A549 (cell line): ENCODE measurements around the gene CCL2. TPM values are rescaled to one million over a fixed set of nuclear protein-coding genes. Genes with fewer than 3 reads are reported as not detected.

Experiments used
- ATAC-seq, 2 experiments: fragments of 200-7000 bp in 1 of 2; fragments of >200 bp in 1 of 2; cut with Nextera tagmentation in 1 of 2; cut with Tn5 transposase in 1 of 2; 3 replicates each; pipeline versions ENCODE4 v1.8.0 to v1.9.1; 2018 to 2020; ENCODE audit warnings: mild to moderate bottlenecking in 1 of 2, moderate library complexity in 1 of 2
- CTCF ChIA-PET: fragments of 300-600 bp; sonication (Branson Sonifier 250); formaldehyde crosslinking; extraction: SDS; loops from one replicate; lab custom pipeline; 2021; ENCODE audit warnings: antibody characterized with exemption, inconsistent platforms; lab: Yijun Ruan, JAX
- POLR2A ChIA-PET: fragments of 350-600 bp; formaldehyde crosslinking; extraction: SDS; loops from one replicate; lab custom pipeline; 2021; ENCODE audit warnings: antibody characterized with exemption, inconsistent platforms; lab: Yijun Ruan, JAX
- DNase-seq, 2 experiments: peaks; one replicate each; pipeline versions ENCODE4 v3.0.0 to v3.0.0-alpha.2; 2011 to 2016; ENCODE audit warnings: low read depth in 1 of 2, low spot score in 1 of 2
- FAIRE-seq: peaks from 2 replicates; lab custom pipeline; 2011; peaks lifted over from hg19 to GRCh38; lab: Jason Lieb, UNC
- H3K27ac ChIP-seq, 2 experiments: fragments of >200 bp; sonication (Bioruptor Twin); formaldehyde crosslinking; 3 replicates each; pipeline ENCODE4 v1.5.1; 2016 to 2017
- H3K4me1 ChIP-seq: fragments of >200 bp; sonication (Bioruptor Twin); formaldehyde crosslinking; 3 replicates; pipeline ENCODE4 v1.6.1; 2016
- H3K4me2 ChIP-seq: fragments of >200 bp; sonication (Bioruptor Twin); formaldehyde crosslinking; 3 replicates; pipeline ENCODE4 v1.6.1; 2016
- H3K4me3 ChIP-seq: fragments of >200 bp; sonication (Bioruptor Twin); formaldehyde crosslinking; 3 replicates; pipeline ENCODE4 v1.5.1; 2016
- H3K9me3 ChIP-seq: fragments of >200 bp; sonication (Bioruptor Twin); formaldehyde crosslinking; 3 replicates; pipeline ENCODE4 v1.6.1; 2016
- CBX8 ChIP-seq: fragments of 200-600 bp; sonication (generic); IDR thresholded peaks from 2 replicates; pipeline ENCODE4 v1.6.1; 2016
- CHD4 ChIP-seq: fragments of 200-600 bp; sonication (generic); IDR thresholded peaks from 2 replicates; pipeline ENCODE4 v1.6.1; 2016; ENCODE audit warnings: antibody characterized with exemption, mild to moderate bottlenecking, borderline replicate concordance
- EHMT2 ChIP-seq: fragments of 200-600 bp; sonication (generic); IDR thresholded peaks from 2 replicates; pipeline ENCODE4 v1.6.1; 2016; ENCODE audit warnings: antibody characterized with exemption, low read depth, mild to moderate bottlenecking, moderate library complexity
- EP300 ChIP-seq, 2 experiments: fragments of >200 bp; sonication (Bioruptor Twin); formaldehyde crosslinking; IDR thresholded peaks; 2 replicates in 1 of 2; 3 replicates in 1 of 2; pipeline ENCODE4 v1.6.1; 2016 to 2017
- ESRRA ChIP-seq: fragments of 150-350 bp; IDR thresholded peaks from 2 replicates; pipeline ENCODE4 v1.6.1; 2014; ENCODE audit warnings: mild to moderate bottlenecking, low read length, borderline replicate concordance
- FOSL2 ChIP-seq, 2 experiments: fragments of 450-650 bp in 1 of 2; fragments of >200 bp in 1 of 2; sonication (Bioruptor Twin) in 1 of 2; formaldehyde crosslinking; IDR thresholded peaks; 2 replicates each; pipeline versions ENCODE4 v1.5.0 to v1.6.1; 2016 to 2020; ENCODE audit warnings: mild to moderate bottlenecking in 1 of 2, moderate library complexity in 1 of 2
- FOXS1 ChIP-seq: fragments of 250-450 bp; sonication (Bioruptor Pico); IDR thresholded peaks from 2 replicates; pipeline ENCODE4 v1.5.0; 2020; ENCODE audit warnings: mild to moderate bottlenecking, moderate library complexity
- HDAC2 ChIP-seq: fragments of 200-600 bp; sonication (generic); IDR thresholded peaks from 2 replicates; pipeline ENCODE4 v1.6.1; 2016
- HOXB13 ChIP-seq: fragments of 250-450 bp; sonication (Bioruptor Pico); IDR thresholded peaks from 2 replicates; pipeline ENCODE4 v1.5.0; 2020; ENCODE audit warnings: low read depth, mild to moderate bottlenecking, moderate library complexity
- JUNB ChIP-seq: fragments of >200 bp; sonication (Bioruptor Twin); formaldehyde crosslinking; IDR thresholded peaks from 2 replicates; pipeline ENCODE4 v1.6.1; 2016
- KDM1A ChIP-seq: fragments of 200-600 bp; sonication (generic); IDR thresholded peaks from 2 replicates; pipeline ENCODE4 v1.6.1; 2016; ENCODE audit warnings: low read depth, mild to moderate bottlenecking
- MYC ChIP-seq: IDR thresholded peaks from 2 replicates; pipeline ENCODE4 v1.6.1; 2012; ENCODE audit warnings: mild to moderate bottlenecking, inconsistent platforms, low read length, improper control_type of control experiment, borderline replicate concordance
- NPAS2 ChIP-seq: fragments of 250-450 bp; sonication (Bioruptor Pico); IDR thresholded peaks from 2 replicates; pipeline ENCODE4 v1.8.0; 2022; ENCODE audit warnings: mild to moderate bottlenecking, moderate library complexity, borderline replicate concordance
- NR3C1 ChIP-seq: fragments of >200 bp; sonication (Bioruptor Twin); formaldehyde crosslinking; IDR thresholded peaks from 3 replicates; pipeline ENCODE4 v1.6.1; 2017
- PBX3 ChIP-seq: IDR thresholded peaks from 2 replicates; pipeline ENCODE4 v1.6.1; 2012
- PHF8 ChIP-seq: fragments of 200-600 bp; sonication (generic); IDR thresholded peaks from 2 replicates; pipeline ENCODE4 v1.6.1; 2016; ENCODE audit warnings: low read depth, mild to moderate bottlenecking, antibody characterized with exemption, moderate library complexity, borderline replicate concordance
- RAD21 ChIP-seq, 2 experiments: fragments of >200 bp in 1 of 2; sonication (Bioruptor Twin) in 1 of 2; formaldehyde crosslinking in 1 of 2; IDR thresholded peaks in 1 of 2; conservative IDR thresholded peaks in 1 of 2; 2 replicates in 1 of 2; 3 replicates in 1 of 2; pipeline ENCODE4 v1.6.1; 2012 to 2018; ENCODE audit warnings: inconsistent platforms in 1 of 2
- RCOR1 ChIP-seq: fragments of 150-350 bp; IDR thresholded peaks from 2 replicates; pipeline ENCODE4 v1.6.1; 2014; ENCODE audit warnings: antibody characterized with exemption, low read length, low read depth
- RNF2 ChIP-seq: fragments of 200-600 bp; sonication (generic); IDR thresholded peaks from 2 replicates; pipeline ENCODE4 v1.6.1; 2016; ENCODE audit warnings: low read depth, mild to moderate bottlenecking, antibody characterized with exemption, moderate library complexity, borderline replicate concordance
- WGBS: methylation state at CpG from one replicate; pipeline ENCODE4 v1.1.6; 2017; ENCODE audit errors: missing lambda C conversion rate; 5-methylcytosine and 5-hydroxymethylcytosine counted together
- polyA plus RNA-seq, 4 experiments: library from polyadenylated mRNA; depleted of rRNA in 3 of 4; stranded (reverse); fragments of >200 nt; fragmentation: RNase III in 1 of 4; extraction: RNeasy Plus Mini Kit Qiagen cat#74134 plus additional on column Dnase treatment in 1 of 4; gene quantifications; 2 replicates in 3 of 4; 3 replicates in 1 of 4; pipeline ENCODE4 v1.2.3, GENCODE V29; 2011 to 2017
- TF ChIP-seq, protein P1 (sequence below): fragments of 250-450 bp; sonication (Bioruptor Pico); IDR thresholded peaks from 2 replicates; pipeline ENCODE4 v1.5.0; 2020; ENCODE audit warnings: low read depth, mild to moderate bottlenecking, moderate library complexity

The CCL2 gene
- polyA plus RNA-seq, 2 of the 4 experiments (the other 2 are of a cell fraction): 17.6 to 144 TPM

GRCh38 chr17:34253139-34253525 lies 2.0 kb upstream of the CCL2 start (continued):
- TF ChIP-seq HOXB13 (CRISPR knock-in tag): no peak
- TF ChIP-seq CHD4: no peak
- TF ChIP-seq RNF2: no peak
- no peak for TF ChIP-seq NR3C1

- FAIRE-seq: no peak
- H3K4me3 ChIP-seq: peak overlapping the region; percentile 40; the same call in 1 of the 3 replicates
- H3K9me3 ChIP-seq: no peaks in the 10 kb centered on the region
- H3K4me2 ChIP-seq: peak overlapping the region; percentile 84
- H3K4me1 ChIP-seq: peaks cover 66% of the 10 kb centered on the region
- peak overlapping the region; percentile 73 to 87 for H3K27ac ChIP-seq
- CTCF ChIA-PET: interaction anchor here (1.5 to 9.4 kb wide), 4 partner anchors 31 to 107 kb away, joined by 3 to 57 read pairs (median 9); partner anchors contain the start of gene CCL1
- no peak for TF ChIP-seq ESRRA
- 0 out of 2 replicates have a peak, but pooled peaks have one; percentile 18 for TF ChIP-seq FOXS1
- TF ChIP-seq, all 56 proteins: peak for 1
- DNase-seq: peak in 1 of 2 experiments; percentile 31
- POLR2A ChIA-PET: no interaction called here
- WGBS: 43% methylated on average over 3 of the region's 3 CpGs
- peak in 1 of 2 experiments; percentile 6; a peak in 2 of 6 replicates for ATAC-seq
Observed at GRCh38 chr17:34254146-34254545, 939 bp upstream of the CCL2 start.

DNA sequence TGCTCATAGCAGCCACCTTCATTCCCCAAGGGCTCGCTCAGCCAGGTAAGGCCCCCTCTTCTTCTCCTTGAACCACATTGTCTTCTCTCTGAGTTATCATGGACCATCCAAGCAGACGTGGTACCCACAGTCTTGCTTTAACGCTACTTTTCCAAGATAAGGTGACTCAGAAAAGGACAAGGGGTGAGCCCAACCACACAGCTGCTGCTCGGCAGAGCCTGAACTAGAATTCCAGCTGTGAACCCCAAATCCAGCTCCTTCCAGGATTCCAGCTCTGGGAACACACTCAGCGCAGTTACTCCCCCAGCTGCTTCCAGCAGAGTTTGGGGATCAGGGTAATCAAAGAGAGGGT lies 272 bp downstream of the CCL2 start:
- TF ChIP-seq EP300 (IDR thresholded peaks at IDR 0.05) (no peak), FOSL2 (IDR thresholded peaks at IDR 0.05) (no peak), FOSL2 (CRISPR knock-in tag; IDR thresholded peaks at IDR 0.05) (peak; percentile 4; the same call in 1 of the 2 replicates)
- FAIRE-seq: no peak
- peak; percentile 5 to 12; a peak in 5 of 6 replicates for ATAC-seq
- Histone ChIP-seq H3K4me3 (peak overlapping the region; percentile 40), H3K4me2 (peak overlapping the region; percentile 84), H3K27ac (peak overlapping the region; percentile 73 to 87), H3K4me1 (peaks cover 54% of the 10 kb centered on the region), H3K9me3 (no peaks in the 10 kb centered on the region)
- 24% methylated on average over 5 of the region's 5 CpGs for WGBS
- DNase-seq: no peak
- POLR2A ChIA-PET: no interaction called here
- CTCF ChIA-PET: interaction anchor here (1.4 to 9.4 kb wide), 5 partner anchors 15 to 106 kb away, joined by 4 to 57 read pairs (median 5); partner anchors contain the start of genes CCL1 and CCL7

DNA sequence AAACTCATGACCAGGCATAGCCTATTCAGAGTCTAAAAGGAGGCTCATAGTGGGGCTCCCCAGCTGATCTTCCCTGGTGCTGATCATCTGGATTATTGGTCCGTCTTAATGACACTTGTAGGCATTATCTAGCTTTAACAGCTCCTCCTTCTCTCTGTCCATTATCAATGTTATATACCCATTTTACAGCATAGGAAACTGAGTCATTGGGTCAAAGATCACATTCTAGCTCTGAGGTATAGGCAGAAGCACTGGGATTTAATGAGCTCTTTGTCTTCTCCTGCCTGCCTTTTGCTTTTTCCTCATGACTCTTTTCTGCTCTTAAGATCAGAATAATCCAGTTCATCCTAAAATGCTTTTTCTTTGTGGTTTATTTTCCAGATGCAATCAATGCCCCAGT lies 756 bp downstream of the CCL2 start:
- CTCF ChIA-PET: interaction anchor here (1.4 to 9.4 kb wide), 4 partner anchors 14 to 105 kb away, joined by 4 to 57 read pairs (median 8); partner anchors contain the start of genes CCL1 and CCL7
- POLR2A ChIA-PET: no interaction called here
- Histone ChIP-seq H3K27ac (peak overlapping the region; percentile 73 to 87), H3K9me3 (no peaks in the 10 kb centered on the region), H3K4me2 (peak overlapping the region; percentile 84), H3K4me1 (peaks cover 49% of the 10 kb centered on the region), H3K4me3 (peak overlapping the region; percentile 40)
- 60% methylated on average over 1 of the region's 1 CpG for WGBS
- no peak for DNase-seq
- no peak for ATAC-seq
- TF ChIP-seq KDM1A (peak; percentile 85; the same call in 1 of the 2 replicates), HDAC2 (0 out of 2 replicates have a peak, but pooled peaks have one; percentile 42)
- TF ChIP-seq, protein P1, sequence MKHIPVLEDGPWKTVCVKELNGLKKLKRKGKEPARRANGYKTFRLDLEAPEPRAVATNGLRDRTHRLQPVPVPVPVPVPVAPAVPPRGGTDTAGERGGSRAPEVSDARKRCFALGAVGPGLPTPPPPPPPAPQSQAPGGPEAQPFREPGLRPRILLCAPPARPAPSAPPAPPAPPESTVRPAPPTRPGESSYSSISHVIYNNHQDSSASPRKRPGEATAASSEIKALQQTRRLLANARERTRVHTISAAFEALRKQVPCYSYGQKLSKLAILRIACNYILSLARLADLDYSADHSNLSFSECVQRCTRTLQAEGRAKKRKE (CRISPR knock-in tag): no peak
- no peak for FAIRE-seq

- ATAC-seq (no peak), DNase-seq (no peak)
- H3K4me2 ChIP-seq: no peak overlapping the region
- H3K4me1 ChIP-seq: peaks cover 33% of the 10 kb centered on the region
- no peak overlapping the region for H3K4me3 ChIP-seq
- no peak overlapping the region for H3K27ac ChIP-seq
- TF ChIP-seq, protein P1 (CRISPR knock-in tag): no peak
- TF ChIP-seq EHMT2 (no peak), JUNB (no peak), CBX8 (no peak), RAD21 (conservative IDR thresholded peaks at IDR 0.05 in 1 of 2, IDR thresholded peaks at IDR 0.05 in 1 of 2) (no peak), ESRRA (no peak), RCOR1 (no peak), PBX3 (no peak), NPAS2 (CRISPR knock-in tag) (no peak), PHF8 (no peak), FOSL2 (IDR thresholded peaks at IDR 0.05) (no peak), FOSL2 (CRISPR knock-in tag; IDR thresholded peaks at IDR 0.05) (no peak), MYC (no peak), HDAC2 (no peak)
- TF ChIP-seq, all 56 proteins: peak for 0
- WGBS: 61% methylated on average over 5 of the region's 5 CpGs
- H3K9me3 ChIP-seq: no peaks in the 10 kb centered on the region
- ChIA-PET CTCF (interaction anchor here (1.2 to 3.5 kb wide), 2 partner anchors 20 to 57 kb away, joined by 3 to 13 read pairs; no protein-coding TSS in a partner anchor), POLR2A (no interaction called here)
- FAIRE-seq: no peak
Observed at GRCh38 chr17:34257299-34257985, 2.4 kb downstream of the CCL2 start.
